Measurements from ENCODE around the gene CDSN.

The CDSN gene

GRCh38 chr6:31115941-31116560 is 4.2 kb downstream of the CDSN start:
- DNase-seq (ENCODE audit: low spot score), result no peak

GRCh38 chr6:31114970-31115849 is 5.0 kb downstream of the CDSN start:
- peak; percentile 49 for DNase-seq (ENCODE audit: low spot score)

- DNase-seq (ENCODE audit: low spot score), result peak; percentile 94
Observed at GRCh38 chr6:31114541-31114878, 5.7 kb downstream of the CDSN start, which contains the start of gene PSORS1C1. Gene PSORS1C1 (plus strand): TSS chr6:31114800. CDS start chr6:31129633, 14,833 bp downstream.

- peak; percentile 73 for DNase-seq (ENCODE audit: low spot score)
Observed at GRCh38 chr6:31113861-31114540, 6.2 kb downstream of the CDSN start.

GRCh38 chr6:31112478-31112877 is 7.8 kb downstream of the CDSN start, which contains the start of gene C6orf15:
Gene C6orf15 (minus strand): TSS chr6:31112575. CDS start chr6:31112555, 20 bp downstream.
- DNase-seq (ENCODE audit: low spot score), result no peak

GRCh38 chr6:31111712-31112111 is 8.5 kb downstream of the CDSN start:
- no peak for DNase-seq (ENCODE audit: low spot score)

GRCh38 chr6:31110825-31111582 is 9.2 kb downstream of the CDSN start:
- no peak for DNase-seq (ENCODE audit: low spot score)

- DNase-seq (ENCODE audit: low spot score), result no peak
Observed at GRCh38 chr6:31107052-31107451, 13.2 kb downstream of the CDSN start.

GRCh38 chr6:31103136-31103535 is 17.1 kb downstream of the CDSN start:
- DNase-seq (ENCODE audit: low spot score), result no peak

- no peak for DNase-seq (ENCODE audit: low spot score)
Observed at GRCh38 chr6:31098449-31098938, 21.8 kb downstream of the CDSN start.

GRCh38 chr6:31096656-31097055 is 23.6 kb downstream of the CDSN start:
- no peak for DNase-seq (ENCODE audit: low spot score)

- no peak for DNase-seq (ENCODE audit: low spot score)
Observed at GRCh38 chr6:31096215-31096614, 24.0 kb downstream of the CDSN start.

- no peak for DNase-seq (ENCODE audit: low spot score)
Observed at GRCh38 chr6:31094389-31094881, 25.8 kb downstream of the CDSN start.

GRCh38 chr6:31092769-31093505 is 27.3 kb downstream of the CDSN start:
- no peak for DNase-seq (ENCODE audit: low spot score)

- no peak for DNase-seq (ENCODE audit: low spot score)
Observed at GRCh38 chr6:31092238-31092637, 28.0 kb downstream of the CDSN start.

GRCh38 chr6:31091680-31092079 is 28.6 kb downstream of the CDSN start:
- DNase-seq (ENCODE audit: low spot score), result no peak

- DNase-seq (ENCODE audit: low spot score), result no peak
Observed at GRCh38 chr6:31090973-31091364, 29.3 kb downstream of the CDSN start.

- DNase-seq (ENCODE audit: low spot score), result no peak
Observed at GRCh38 chr6:31090275-31090972, 29.8 kb downstream of the CDSN start.

GRCh38 chr6:31087494-31088089 is 32.7 kb downstream of the CDSN start:
- DNase-seq (ENCODE audit: low spot score), result peak; percentile 92
